Activated T-cell treated with anti-CD3 and anti-CD28 coated beads for 48 hours (primary cell): ENCODE measurements around the gene CNDP1.
A peak's percentile ranks its signal among the peaks of the same experiment; 100 is the strongest.

Experiments used
- DNase-seq: peaks from one replicate; pipeline ENCODE4 v3.0.0-alpha.2; 2020; ENCODE audit warnings: low read depth

CNDP1 gene

GRCh38 chr18:74587441-74587840, 53.1 kb downstream of the CNDP1 start:
- no peak for DNase-seq

- no peak for DNase-seq
Measured at GRCh38 chr18:74589021-74589420, 54.7 kb downstream of the CNDP1 start.

GRCh38 chr18:74589811-74590210, 55.5 kb downstream of the CNDP1 start:
- no peak for DNase-seq

GRCh38 chr18:74590671-74591070, 56.4 kb downstream of the CNDP1 start:
- no peak for DNase-seq

- DNase-seq, result no peak
Measured at GRCh38 chr18:74595431-74595830, 61.1 kb downstream of the CNDP1 start.

- DNase-seq, result peak; percentile 67
Measured at GRCh38 chr18:74597034-74597661, 62.8 kb downstream of the CNDP1 start.

GRCh38 chr18:74597662-74598349, 63.5 kb downstream of the CNDP1 start, which contains the start of gene ZNF407:
TSS of gene ZNF407 (plus strand) at chr18:74597870. CDS start at chr18:74631020, 33,150 bp downstream.
- DNase-seq, result peak; percentile 79

GRCh38 chr18:74598350-74599001, 64.2 kb downstream of the CNDP1 start:
- peak; percentile 68 for DNase-seq

- no peak for DNase-seq
Measured at GRCh38 chr18:74604361-74604760, 70.1 kb downstream of the CNDP1 start.

GRCh38 chr18:74604774-74605173, 70.5 kb downstream of the CNDP1 start:
- DNase-seq, result no peak

- DNase-seq, result no peak
Measured at GRCh38 chr18:74608681-74609080, 74.4 kb downstream of the CNDP1 start.

- no peak for DNase-seq
Measured at GRCh38 chr18:74609535-74609934, 75.2 kb downstream of the CNDP1 start.

GRCh38 chr18:74610051-74610615, 75.8 kb downstream of the CNDP1 start:
- no peak for DNase-seq

- DNase-seq, result no peak
Measured at GRCh38 chr18:74610860-74611259, 76.6 kb downstream of the CNDP1 start.

- no peak for DNase-seq
Measured at GRCh38 chr18:74611765-74612164, 77.5 kb downstream of the CNDP1 start.

GRCh38 chr18:74613381-74613780, 79.1 kb downstream of the CNDP1 start:
- DNase-seq, result no peak

- no peak for DNase-seq
Measured at GRCh38 chr18:74616494-74616893, 82.2 kb downstream of the CNDP1 start.

GRCh38 chr18:74617486-74617885, 83.2 kb downstream of the CNDP1 start:
- no peak for DNase-seq

- no peak for DNase-seq
Measured at GRCh38 chr18:74622072-74622471, 87.8 kb downstream of the CNDP1 start.

- no peak for DNase-seq
Measured at GRCh38 chr18:74623047-74623816, 88.9 kb downstream of the CNDP1 start.

- DNase-seq, result no peak
Measured at GRCh38 chr18:74624466-74624865, 90.2 kb downstream of the CNDP1 start.

- DNase-seq, result no peak
Measured at GRCh38 chr18:74625157-74625556, 90.9 kb downstream of the CNDP1 start.
